Mammary epithelial cell (primary cell): ENCODE results near the gene POLRMT.

Experiments used
- EZH2 ChIP-seq: IDR thresholded peaks from 2 replicates; pipeline ENCODE4 v1.6.1; 2012; ENCODE audit warnings: low read length, inconsistent platforms, borderline replicate concordance
- TF ChIP-seq, protein P1 (sequence below), 2 donors: IDR thresholded peaks in 1 of 2; conservative IDR thresholded peaks in 1 of 2; 2 replicates each; pipeline ENCODE4 v1.5.1; 2011 to 2012; ENCODE audit warnings: inconsistent platforms in 2 of 2, low read length in 2 of 2, mild to moderate bottlenecking in 2 of 2, control low read depth in 1 of 2, low read depth in 1 of 2; ENCODE audit not compliant: insufficient read depth in 1 of 2; ENCODE audit errors: extremely low read depth in 1 of 2

- TF ChIP-seq, protein P1, sequence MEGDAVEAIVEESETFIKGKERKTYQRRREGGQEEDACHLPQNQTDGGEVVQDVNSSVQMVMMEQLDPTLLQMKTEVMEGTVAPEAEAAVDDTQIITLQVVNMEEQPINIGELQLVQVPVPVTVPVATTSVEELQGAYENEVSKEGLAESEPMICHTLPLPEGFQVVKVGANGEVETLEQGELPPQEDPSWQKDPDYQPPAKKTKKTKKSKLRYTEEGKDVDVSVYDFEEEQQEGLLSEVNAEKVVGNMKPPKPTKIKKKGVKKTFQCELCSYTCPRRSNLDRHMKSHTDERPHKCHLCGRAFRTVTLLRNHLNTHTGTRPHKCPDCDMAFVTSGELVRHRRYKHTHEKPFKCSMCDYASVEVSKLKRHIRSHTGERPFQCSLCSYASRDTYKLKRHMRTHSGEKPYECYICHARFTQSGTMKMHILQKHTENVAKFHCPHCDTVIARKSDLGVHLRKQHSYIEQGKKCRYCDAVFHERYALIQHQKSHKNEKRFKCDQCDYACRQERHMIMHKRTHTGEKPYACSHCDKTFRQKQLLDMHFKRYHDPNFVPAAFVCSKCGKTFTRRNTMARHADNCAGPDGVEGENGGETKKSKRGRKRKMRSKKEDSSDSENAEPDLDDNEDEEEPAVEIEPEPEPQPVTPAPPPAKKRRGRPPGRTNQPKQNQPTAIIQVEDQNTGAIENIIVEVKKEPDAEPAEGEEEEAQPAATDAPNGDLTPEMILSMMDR (conservative IDR thresholded peaks at IDR 0.05 in 1 of 2, IDR thresholded peaks at IDR 0.05 in 1 of 2; ENCODE audit: extremely low read depth in 1 of 2, insufficient read depth in 1 of 2, low read depth in 1 of 2, low read length in 2 of 2), result no peak
- TF ChIP-seq EZH2, result no peak
These were observed 57.5 kb downstream of the POLRMT start for GRCh38 chr19:575527-576506.
